Right cardiac atrium (tissue), 5 donors: ENCODE measurements around the gene CFAP45. TPM values are rescaled to one million over a fixed set of nuclear protein-coding genes. Genes with fewer than 3 reads are reported as not detected.
A peak's percentile ranks its signal among the peaks of the same experiment; 100 is the strongest.

Experiments
- ATAC-seq, 2 donors: fragments of 200-7000 bp; cut with Tn5 transposase; one replicate each; pipeline versions ENCODE4 v1.8.0 to v1.9.1; 2020; ENCODE audit warnings: moderate library complexity in 2 of 2, mild to moderate bottlenecking in 1 of 2
- DNase-seq, 3 donors: peaks; one replicate each; pipeline ENCODE4 v3.0.0-alpha.2; 2020
- H3K27ac ChIP-seq: one replicate; pipeline ENCODE4 v1.5.1; 2013; ENCODE audit warnings: mild to moderate bottlenecking, low read length, control low read depth, moderate library complexity
- H3K27me3 ChIP-seq: one replicate; pipeline ENCODE4 v1.6.1; 2013; ENCODE audit not compliant: control insufficient read depth, insufficient read depth
- H3K4me1 ChIP-seq: one replicate; pipeline ENCODE4 v1.6.1; 2013; ENCODE audit warnings: low read length; ENCODE audit not compliant: control insufficient read depth, insufficient read depth
- H3K4me3 ChIP-seq: one replicate; pipeline ENCODE4 v1.5.1; 2013; ENCODE audit warnings: low read length, control low read depth
- H3K9me3 ChIP-seq: one replicate; pipeline ENCODE4 v1.6.1; 2013; ENCODE audit warnings: low read length; ENCODE audit not compliant: control insufficient read depth
- WGBS: extraction: QIAGEN DNeasy Blood & Tissue Kit; methylation state at CpG from one replicate; pipeline ENCODE4 v1.1.7; 2013; 5-methylcytosine and 5-hydroxymethylcytosine counted together
- intact Hi-C, 4 donors: fragments of 100-400 bp; cut with DNase I; formaldehyde crosslinking; loops; one replicate each; pipeline versions ENCODE4 v1.11.0 to v1.14.0; 2022 to 2023
- polyA plus RNA-seq: library from polyadenylated mRNA; stranded (reverse); fragments of 200-250 nt; gene quantifications from one replicate; pipeline ENCODE4 v1.2.3, GENCODE V29; 2013
- total RNA-seq, 4 donors: library from RNA; stranded (reverse); fragmentation: NEBNext Ultra II Directional; extraction: Animal tissue kit (Norgen Biotek cat#: 25700); gene quantifications; one replicate each; pipeline ENCODE4 v1.2.1, GENCODE V29; 2021
- donor health status: healthy with polysubstance abuse.
- donor health status: DM: no; HTN: yes; CAD: no.
- donor health status: DM: no; HTN: no; CAD: no.
- donor health status: DM: no; HTN: yes; CAD: no; lungs with severe emphysema.
- donor health status: DM: yes; HTN: yes; CAD: no.

CFAP45 gene
- total and polyA plus RNA-seq, 5 donors: 3.4 to 9.4 (median 4.1) TPM

- Histone ChIP-seq H3K27ac (no peak overlapping the region), H3K9me3 (no peaks in the 10 kb centered on the region), H3K27me3 (no peaks in the 10 kb centered on the region), H3K4me3 (no peak overlapping the region), H3K4me1 (peaks cover 10% of the 10 kb centered on the region)
- ATAC-seq (no peak), DNase-seq (peak in 1 of 3 donors; percentile 5)
- intact Hi-C loops: no loop called here
- WGBS: 98% methylated on average over 3 of the region's 3 CpGs
Observed at GRCh38 chr1:159898527-159898926, 1.4 kb downstream of the CFAP45 start.

- intact Hi-C loops: no loop called here
- 89% methylated on average over 3 of the region's 3 CpGs for WGBS
- H3K9me3 ChIP-seq: no peaks in the 10 kb centered on the region
Observed at GRCh38 chr1:159897962-159898361, 2.0 kb downstream of the CFAP45 start.

GRCh38 chr1:159896546-159896930 lies 3.4 kb downstream of the CFAP45 start:
- DNase-seq: peak in 1 of 3 donors; percentile 5
- peaks cover 10% of the 10 kb centered on the region for H3K4me1 ChIP-seq
- no peak for ATAC-seq

More at GRCh38 chr1:159897962-159898361, 2.0 kb downstream of the CFAP45 start:
- DNase-seq (no peak), ATAC-seq (no peak)
- H3K4me3 ChIP-seq: no peak overlapping the region
- peaks cover 10% of the 10 kb centered on the region for H3K4me1 ChIP-seq
- no peak overlapping the region for H3K27ac ChIP-seq
- no peaks in the 10 kb centered on the region for H3K27me3 ChIP-seq

GRCh38 chr1:159895836-159896545 lies 4.0 kb downstream of the CFAP45 start:
- peak in 1 of 3 donors; percentile 54 for DNase-seq
- peak; percentile 32 to 46 for ATAC-seq
- Histone ChIP-seq H3K4me3 (no peak overlapping the region), H3K4me1 (peaks cover 8% of the 10 kb centered on the region), H3K27ac (no peak overlapping the region), H3K27me3 (no peaks in the 10 kb centered on the region), H3K9me3 (no peaks in the 10 kb centered on the region)
- intact Hi-C loops: no loop called here
- WGBS: 62% methylated on average over 6 of the region's 6 CpGs

More at GRCh38 chr1:159896546-159896930, 3.4 kb downstream of the CFAP45 start:
- WGBS: 70% methylated on average over 3 of the region's 3 CpGs
- Histone ChIP-seq H3K9me3 (no peaks in the 10 kb centered on the region), H3K27ac (no peak overlapping the region), H3K27me3 (no peaks in the 10 kb centered on the region), H3K4me3 (no peak overlapping the region)
- intact Hi-C loops: no loop called here

GRCh38 chr1:159895286-159895685 lies 4.7 kb downstream of the CFAP45 start:
- no peak overlapping the region for H3K27ac ChIP-seq
- no peak overlapping the region for H3K4me3 ChIP-seq
- no peaks in the 10 kb centered on the region for H3K27me3 ChIP-seq
- 80% methylated on average over 3 of the region's 3 CpGs for WGBS
- ATAC-seq (no peak), DNase-seq (no peak)
- peaks cover 3% of the 10 kb centered on the region for H3K4me1 ChIP-seq
- intact Hi-C loops: no loop called here
- H3K9me3 ChIP-seq: no peaks in the 10 kb centered on the region

- no peak for DNase-seq
- intact Hi-C loops: loop anchor here in 3 of 4 donors (5.0 kb wide), 2 partner anchors 96 to 111 kb away; partner anchors contain the start of gene DUSP23 (in 1 of the 3)
- no peak for ATAC-seq
- 93% methylated on average over 5 of the region's 5 CpGs for WGBS
- Histone ChIP-seq H3K27me3 (no peaks in the 10 kb centered on the region), H3K4me3 (no peak overlapping the region), H3K27ac (no peak overlapping the region), H3K4me1 (peaks cover 6% of the 10 kb centered on the region), H3K9me3 (no peaks in the 10 kb centered on the region)
Observed at GRCh38 chr1:159892944-159893343, 7.0 kb downstream of the CFAP45 start.

- no peak overlapping the region for H3K27ac ChIP-seq
- peak; percentile 79 to 88 for ATAC-seq
- intact Hi-C loops: loop anchor here (2.0 to 5.0 kb wide), 3 partner anchors 93 to 109 kb away; partner anchors contain the start of gene DUSP23 (in 1 of the 4)
Observed at GRCh38 chr1:159891275-159892157, 8.4 kb downstream of the CFAP45 start.

GRCh38 chr1:159890390-159890789 lies 9.6 kb downstream of the CFAP45 start:
- Histone ChIP-seq H3K4me1 (peaks cover 6% of the 10 kb centered on the region), H3K27ac (peak overlapping the region; percentile 82), H3K9me3 (no peaks in the 10 kb centered on the region), H3K4me3 (no peak overlapping the region), H3K27me3 (no peaks in the 10 kb centered on the region)
- peak in 1 of 2 donors; percentile 64 for ATAC-seq
- 62% methylated on average over 8 of the region's 8 CpGs for WGBS
- DNase-seq: peak in 1 of 3 donors; percentile 43
- intact Hi-C loops: loop anchor here (2.0 to 5.0 kb wide), 3 partner anchors 92 to 108 kb away; partner anchors contain the start of gene DUSP23 (in 1 of the 4)

More at GRCh38 chr1:159891275-159892157, 8.4 kb downstream of the CFAP45 start:
- 50% methylated on average over 7 of the region's 7 CpGs for WGBS
- DNase-seq: peak; percentile 84 to 93 (median 92)
- no peak overlapping the region for H3K4me3 ChIP-seq
- no peaks in the 10 kb centered on the region for H3K9me3 ChIP-seq
- peaks cover 6% of the 10 kb centered on the region for H3K4me1 ChIP-seq
- H3K27me3 ChIP-seq: no peaks in the 10 kb centered on the region

GRCh38 chr1:159889821-159890252 lies 10.1 kb downstream of the CFAP45 start:
- Histone ChIP-seq H3K4me3 (no peak overlapping the region), H3K27me3 (no peaks in the 10 kb centered on the region), H3K9me3 (no peaks in the 10 kb centered on the region), H3K4me1 (peaks cover 6% of the 10 kb centered on the region), H3K27ac (peak overlapping the region; percentile 82)
- DNase-seq: peak in 2 of 3 donors; percentile 38 to 60
- intact Hi-C loops: loop anchor here (2.0 to 5.0 kb wide), 3 partner anchors 91 to 108 kb away; partner anchors contain the start of gene DUSP23 (in 1 of the 4)
- peak; percentile 90 to 95 for ATAC-seq
- WGBS: 29% methylated on average over 2 of the region's 2 CpGs

- H3K27ac ChIP-seq: peak overlapping the region; percentile 80
- intact Hi-C loops: no loop called here
- 95% methylated on average over 4 of the region's 4 CpGs for WGBS
Observed at GRCh38 chr1:159889202-159889601, 10.8 kb downstream of the CFAP45 start.

More at GRCh38 chr1:159889202-159889601, 10.8 kb downstream of the CFAP45 start:
- Histone ChIP-seq H3K27me3 (no peaks in the 10 kb centered on the region), H3K9me3 (no peaks in the 10 kb centered on the region), H3K4me3 (no peak overlapping the region), H3K4me1 (peaks cover 6% of the 10 kb centered on the region)
- DNase-seq (no peak), ATAC-seq (no peak)
